Jurkat, Clone E6-1 (cell line): ENCODE data around the gene MYH8.

Experiments
- DNase-seq: peaks from one replicate; pipeline ENCODE4 v3.0.0-alpha.2; 2011; ENCODE audit warnings: low read depth, low spot score
- H3K4me3 ChIP-seq: 2 replicates; pipeline ENCODE4 v1.5.1; 2011; ENCODE audit warnings: mild to moderate bottlenecking, low read length, control low read depth, moderate library complexity

Gene MYH8

DNA sequence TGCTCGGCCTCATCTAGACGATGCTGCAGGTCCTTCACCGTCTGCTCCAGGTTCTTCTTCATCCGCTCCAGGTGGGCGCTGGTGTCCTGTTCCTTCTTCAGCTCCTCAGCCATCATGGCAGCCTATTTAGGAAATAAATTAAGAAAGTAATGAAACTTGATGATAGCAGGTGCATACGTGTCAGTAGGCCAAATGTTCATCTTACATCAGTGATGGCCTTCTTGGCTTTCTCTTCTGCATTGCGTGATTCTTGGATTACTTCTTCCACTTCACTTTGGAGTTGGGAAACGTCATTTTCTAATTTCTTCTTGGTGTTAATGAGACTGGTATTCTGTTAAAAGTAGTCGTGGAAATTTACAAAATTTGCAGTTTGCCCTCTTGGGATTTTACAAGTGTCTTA lies 28.9 kb downstream of the MYH8 start:
- no peak overlapping the region for H3K4me3 ChIP-seq
- DNase-seq = no peak

DNA sequence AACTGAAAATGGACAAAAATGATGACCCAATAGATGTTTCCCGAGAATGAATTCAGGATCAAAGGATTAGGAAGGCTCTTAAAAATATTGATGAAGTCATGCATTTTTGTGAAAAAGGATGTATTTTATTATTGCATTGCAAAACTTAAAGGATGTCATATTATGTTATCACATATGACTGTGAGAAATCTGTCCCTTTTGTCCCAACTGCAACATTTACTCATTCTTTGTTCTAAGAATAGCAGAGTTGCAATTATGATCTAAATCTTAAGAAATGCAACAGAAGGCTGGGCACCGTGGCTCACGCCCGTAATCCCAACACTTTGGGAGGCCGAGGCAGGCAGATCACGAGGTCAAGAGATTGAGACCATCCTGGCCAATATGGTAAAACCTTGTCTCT lies 35.9 kb downstream of the MYH8 start:
- no peak overlapping the region for H3K4me3 ChIP-seq
- no peak for DNase-seq

DNA sequence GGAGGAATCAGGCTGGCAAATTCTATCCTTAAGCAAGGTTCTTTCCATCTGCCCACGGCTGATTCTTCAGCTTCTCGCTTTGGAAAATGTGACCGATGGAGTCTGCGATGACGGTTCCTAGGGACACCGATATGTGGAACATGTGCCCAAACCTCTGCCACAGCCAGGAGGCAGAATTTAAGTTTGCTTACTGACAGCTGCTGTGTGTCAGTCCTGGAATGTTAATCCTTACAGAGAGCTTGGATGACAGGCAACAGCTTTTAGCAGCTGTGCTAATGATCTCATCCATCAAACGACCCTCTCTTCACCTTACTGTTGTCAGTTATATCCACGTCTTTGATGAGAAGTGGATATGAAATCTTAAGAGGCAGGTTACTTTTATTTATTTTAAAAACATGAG lies 37.6 kb downstream of the MYH8 start:
- no peak overlapping the region for H3K4me3 ChIP-seq
- DNase-seq = no peak

DNA sequence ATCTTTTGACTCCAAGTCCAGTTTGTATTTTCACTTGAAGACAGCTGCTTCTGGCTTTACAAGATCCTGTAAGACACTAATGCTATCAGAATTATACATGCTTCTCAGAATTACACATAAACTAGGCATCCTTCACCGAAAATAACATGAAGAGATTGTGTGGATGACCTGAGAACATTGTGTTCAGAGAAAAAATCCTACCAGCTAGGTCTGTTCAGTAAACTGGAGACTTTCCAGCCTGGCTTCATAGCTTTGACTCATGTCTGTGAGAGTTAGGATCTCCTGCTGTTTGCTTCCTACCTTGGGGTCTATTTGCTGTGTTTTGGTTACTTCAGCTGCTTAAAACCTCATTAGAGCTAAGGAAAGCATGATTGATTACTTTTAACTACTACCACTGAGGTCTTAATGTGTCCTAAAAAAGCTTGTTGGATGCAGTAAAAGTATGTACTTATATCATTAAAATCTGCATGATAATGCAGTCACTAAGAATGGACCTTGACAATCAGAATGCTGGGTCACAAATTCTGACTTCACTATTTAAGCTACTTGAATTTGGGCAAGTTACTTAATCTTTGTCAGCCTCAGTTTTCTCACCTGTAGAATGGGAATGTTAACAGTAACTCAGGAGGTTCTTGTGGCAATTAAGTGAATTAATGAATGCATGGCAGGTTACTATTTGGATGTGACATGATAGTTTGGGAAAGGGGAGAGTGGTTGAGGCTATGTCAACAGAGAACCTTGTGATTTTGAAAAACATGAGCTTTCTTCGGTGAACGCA lies 40.9 kb downstream of the MYH8 start:
- H3K4me3 ChIP-seq = no peak overlapping the region
- DNase-seq = no peak

DNA sequence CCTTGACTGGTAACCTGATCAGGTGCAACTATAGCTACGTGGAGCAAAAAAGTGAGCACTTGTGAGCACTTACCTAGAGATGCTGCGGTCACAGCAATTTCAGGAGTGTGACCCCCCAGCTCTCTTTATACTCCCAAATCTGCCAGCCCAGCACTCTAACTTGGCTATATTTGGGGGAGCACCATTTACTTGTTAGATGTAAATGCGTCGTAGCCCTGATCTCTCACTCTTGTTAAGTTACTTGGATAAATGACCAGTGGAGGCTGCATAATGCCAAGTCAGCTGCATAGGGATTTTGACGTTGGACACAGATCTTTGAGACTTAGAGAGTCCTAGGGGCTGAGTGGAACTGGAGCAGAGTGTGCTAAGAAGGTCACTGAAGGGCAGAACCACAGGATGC lies 48.8 kb downstream of the MYH8 start, which contains the start of gene MYH13:
TSS of gene MYH13 (minus strand) at position 101 of the 400 bp plus-strand sequence. CDS start 8,476 bp downstream, outside the sequence.
- no peak within 1 kb of the TSS for H3K4me3 ChIP-seq
- DNase-seq = no peak

DNA sequence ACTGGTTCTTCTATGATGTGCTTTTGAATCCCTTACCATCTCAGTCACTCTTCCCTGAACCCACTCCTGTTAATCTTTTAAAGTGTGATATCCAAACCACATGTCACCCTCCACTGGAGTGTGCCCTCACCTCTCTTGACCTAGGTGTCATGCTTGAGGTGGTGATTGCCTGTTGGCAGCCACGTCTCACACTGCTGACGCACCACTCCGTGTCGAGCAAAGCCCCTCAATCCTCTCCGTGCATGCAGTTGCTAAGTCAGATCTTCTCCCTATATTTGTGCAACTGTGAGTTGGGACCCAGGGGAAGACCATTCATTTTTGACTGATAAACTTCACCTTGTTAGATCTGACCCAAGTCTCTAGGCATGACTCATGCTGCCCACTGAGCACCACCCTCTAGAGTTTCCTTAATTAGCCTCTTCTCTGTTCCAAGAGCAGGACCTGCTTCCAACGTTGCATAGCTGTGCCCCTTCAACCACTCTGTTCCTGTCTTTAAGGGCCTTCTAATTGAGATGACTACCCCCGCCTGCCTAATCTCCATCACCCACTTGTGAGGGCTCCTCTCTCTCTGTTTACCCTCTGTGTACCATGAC lies 51.6 kb downstream of the MYH8 start:
- no peak overlapping the region for H3K4me3 ChIP-seq
- no peak for DNase-seq

DNA sequence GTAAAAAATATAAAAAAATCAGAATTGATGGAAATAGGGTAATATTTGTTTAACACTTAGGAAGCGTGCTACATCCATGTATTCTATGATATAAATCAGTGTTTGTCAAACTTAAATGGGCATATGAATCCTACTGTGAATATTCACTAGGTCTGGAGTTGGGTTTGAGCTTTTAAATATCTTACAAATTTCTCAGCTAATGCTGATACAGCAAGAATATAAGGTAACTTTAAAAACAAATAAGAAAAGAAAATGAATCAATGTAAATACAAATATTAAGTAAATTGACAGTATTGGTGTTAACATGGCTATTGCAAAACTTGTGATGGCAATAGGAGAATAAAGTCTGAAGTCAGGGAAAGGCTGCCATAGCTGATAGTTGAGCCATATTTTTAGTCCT lies 52.5 kb downstream of the MYH8 start:
- no peak overlapping the region for H3K4me3 ChIP-seq
- DNase-seq = no peak

DNA sequence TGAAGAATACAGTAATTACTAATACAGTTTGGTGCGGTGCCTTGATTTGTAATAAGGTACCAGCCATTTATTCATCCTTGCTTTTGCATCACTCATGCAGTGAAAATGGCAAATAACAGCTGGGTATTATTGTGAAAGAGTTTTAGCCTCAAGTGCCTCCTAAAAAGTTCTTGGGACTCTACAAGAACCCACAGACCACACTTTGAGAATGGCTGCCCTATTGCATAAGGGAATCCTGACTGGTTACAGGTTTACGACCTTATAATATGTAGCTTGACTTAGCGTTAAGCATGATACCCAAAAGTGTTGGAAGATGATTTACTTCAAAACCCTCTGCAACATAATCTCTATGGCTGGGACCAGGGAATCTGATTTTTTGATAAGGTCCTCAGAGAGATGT lies 53.2 kb downstream of the MYH8 start:
- no peak overlapping the region for H3K4me3 ChIP-seq
- no peak for DNase-seq

DNA sequence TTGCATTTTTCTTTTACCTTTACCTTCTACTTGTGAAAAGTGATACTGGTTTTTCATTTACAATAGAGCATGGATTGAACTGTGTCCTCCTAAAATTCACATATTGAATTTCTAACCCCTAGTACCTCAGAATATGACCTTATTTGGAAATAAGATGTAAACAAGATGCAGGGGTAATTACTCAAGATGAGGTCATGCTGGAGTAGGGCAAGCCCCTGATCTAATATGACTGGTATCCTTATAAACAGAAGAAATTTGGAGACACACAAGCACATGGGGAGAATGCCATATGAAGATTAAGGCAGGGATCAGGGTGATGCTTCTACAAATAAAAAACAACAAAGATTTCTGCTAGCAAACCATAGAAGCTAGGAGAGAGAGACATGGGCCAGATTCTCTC lies 61.2 kb downstream of the MYH8 start:
- H3K4me3 ChIP-seq = no peak overlapping the region
- no peak for DNase-seq

DNA sequence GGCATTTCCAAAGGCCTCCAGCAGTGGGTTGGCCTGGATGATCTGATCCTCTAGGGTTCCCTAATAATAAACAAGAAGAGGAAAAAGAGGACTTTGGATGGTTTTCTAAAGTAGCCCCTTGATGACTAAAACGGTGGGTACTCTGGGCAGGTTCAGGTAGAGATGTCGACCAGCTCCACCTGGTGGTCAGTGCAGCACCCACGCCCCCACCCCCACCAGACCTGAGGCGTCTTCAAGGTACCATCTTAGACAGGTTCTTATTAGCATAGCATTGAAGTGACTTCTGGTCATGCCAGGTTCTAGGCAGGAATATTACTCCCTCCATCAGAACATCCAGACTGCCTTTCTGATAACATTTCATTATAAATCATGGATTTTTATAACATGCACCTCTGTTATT lies 64.0 kb downstream of the MYH8 start:
- H3K4me3 ChIP-seq = no peak overlapping the region
- peak; percentile 1 for DNase-seq

DNA sequence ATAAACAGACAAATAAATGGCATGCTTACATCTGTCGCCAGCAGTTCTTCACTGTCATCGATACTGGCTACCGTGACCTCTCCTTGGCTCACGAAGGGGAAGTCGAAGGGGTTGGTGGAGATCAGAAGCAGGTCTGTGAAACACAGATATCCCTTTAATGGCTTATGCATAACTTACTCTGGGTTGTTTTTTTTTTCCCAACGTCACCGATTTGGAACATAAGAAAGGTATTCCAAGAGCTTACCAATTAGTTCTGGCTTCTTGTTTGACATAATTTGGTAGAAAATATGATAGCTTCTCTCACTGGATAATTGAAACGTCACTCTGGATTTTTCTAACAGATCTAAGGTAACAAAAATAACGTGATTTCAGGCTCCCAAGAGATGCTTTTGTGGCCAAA lies 67.1 kb downstream of the MYH8 start:
- H3K4me3 ChIP-seq = no peak overlapping the region

DNA sequence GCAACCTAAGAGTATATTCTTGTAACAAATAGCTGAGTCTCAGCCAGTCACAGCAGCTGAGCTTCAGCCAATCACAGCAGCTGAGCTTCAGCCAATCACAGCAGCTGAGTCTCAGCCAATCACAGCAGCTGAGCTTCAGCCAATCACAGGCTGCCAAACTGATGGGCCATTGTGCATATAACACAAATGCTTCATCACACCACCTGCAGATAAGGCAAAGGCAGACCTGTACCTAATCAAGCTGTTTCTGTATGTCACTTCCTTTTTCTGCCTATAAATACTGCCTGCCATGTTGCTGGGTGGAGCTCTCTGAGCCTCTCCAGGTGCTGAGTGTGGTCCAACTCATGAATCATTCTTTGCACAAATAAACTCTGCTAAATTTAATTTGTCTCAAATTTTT lies 68.9 kb downstream of the MYH8 start:
- DNase-seq = peak; percentile 27
- no peak overlapping the region for H3K4me3 ChIP-seq

More for the DNA sequence above, 67.1 kb downstream of the MYH8 start:
- no peak for DNase-seq

DNA sequence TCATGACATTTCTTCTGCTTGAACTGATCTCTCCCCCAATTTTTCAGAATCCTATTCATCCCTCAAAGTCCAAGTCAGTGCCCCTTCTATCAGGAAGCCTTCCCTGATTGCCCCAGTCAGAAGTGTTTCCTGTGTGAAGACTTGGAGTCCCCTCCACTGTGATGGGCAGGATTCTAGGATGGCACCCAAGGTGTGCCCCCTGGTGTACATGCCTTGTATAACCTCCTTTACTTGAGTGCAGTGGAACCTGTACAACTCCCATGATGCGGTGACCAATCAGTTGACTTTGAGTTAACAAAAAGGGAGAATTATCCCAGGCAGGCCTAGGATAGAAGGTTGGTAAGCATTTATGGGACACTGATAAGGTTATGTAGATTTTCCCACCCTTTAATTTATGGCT lies 72.3 kb downstream of the MYH8 start:
- peak; percentile 30 for DNase-seq
- H3K4me3 ChIP-seq = no peak overlapping the region

DNA sequence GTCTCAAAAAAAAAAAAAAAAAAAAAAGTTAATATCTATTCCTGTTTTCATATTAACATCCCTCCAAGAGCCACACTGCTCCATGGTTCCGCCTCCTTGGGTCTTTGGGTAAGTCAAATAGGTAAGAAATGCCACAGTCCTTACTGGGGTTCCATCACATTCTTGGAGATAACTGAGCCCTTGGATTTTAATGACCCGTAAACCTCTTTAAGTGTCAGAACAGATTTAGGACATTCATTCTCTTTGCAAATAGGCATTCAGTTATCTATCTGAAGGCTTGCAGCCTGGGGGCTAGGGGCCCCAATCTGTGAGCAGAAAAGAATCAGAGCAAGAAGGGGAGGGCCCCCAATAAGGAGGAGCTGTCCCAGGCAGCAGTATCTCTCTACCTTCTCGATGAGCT lies 76.9 kb downstream of the MYH8 start:
- DNase-seq = no peak
- H3K4me3 ChIP-seq = no peak overlapping the region
